ENCODE data around the gene ZNRF2. TPM values are rescaled to one million over a fixed set of nuclear protein-coding genes. Genes with fewer than 3 reads are reported as not detected.

Gene ZNRF2
- polyA plus RNA-seq, 1 donor (not counting 4 experiments of a cell fraction or from before 2014, with no cell fraction given): 7.0 TPM

GRCh38 chr7:30260246-30260768, 24.1 kb upstream of the ZNRF2 start:
- DNase-seq (ENCODE audit: low read depth, low spot score) (no peak), FAIRE-seq (no peak)
- Histone ChIP-seq H3K4me3 (ENCODE audit: control insufficient read depth in 2 of 3, extremely low read depth in 1 of 3, insufficient read depth in 2 of 3, low read depth in 1 of 3, low read length in 3 of 3) (no peak overlapping the region), H4K20me1 (ENCODE audit: control insufficient read depth, extremely low read depth, insufficient read depth, low read length) (no peaks in the 10 kb centered on the region), H3K27me3 (ENCODE audit: control insufficient read depth, extremely low read depth, insufficient read depth, low read length) (no peaks in the 10 kb centered on the region), H3K9me3 (ENCODE audit: control insufficient read depth, low read depth, low read length) (no peaks in the 10 kb centered on the region), H3K36me3 (ENCODE audit: control insufficient read depth in 2 of 2, extremely low read depth in 1 of 2, insufficient read depth in 2 of 2, low read length in 2 of 2) (no peaks in the 10 kb centered on the region), H3K27ac (ENCODE audit: control insufficient read depth, insufficient read depth, low read length) (no peak overlapping the region), H2AFZ (ENCODE audit: control insufficient read depth, low read length) (no peak overlapping the region), H3K9ac (ENCODE audit: control insufficient read depth, extremely low read depth, insufficient read depth, low read length) (no peak overlapping the region), H3K9me1 (ENCODE audit: control insufficient read depth, extremely low read depth, insufficient read depth, low read length) (no peaks in the 10 kb centered on the region), H3K4me2 (ENCODE audit: control insufficient read depth, extremely low read depth, insufficient read depth, low read depth, low read length) (no peak overlapping the region), H3K79me2 (ENCODE audit: control insufficient read depth, insufficient read depth, low read length) (no peaks in the 10 kb centered on the region), H3K4me1 (ENCODE audit: control insufficient read depth, extremely low read depth, insufficient read depth, low read length) (no peaks in the 10 kb centered on the region)
- dilution Hi-C loops (cut with MboI; ENCODE audit: extremely low pct_ligation_motif_present, low sequenced_read_pairs): no loop called here
- TF ChIP-seq EZH2 (IDR thresholded peaks at IDR 0.05; ENCODE audit: low read length): no peak
- TF ChIP-seq, protein P1, sequence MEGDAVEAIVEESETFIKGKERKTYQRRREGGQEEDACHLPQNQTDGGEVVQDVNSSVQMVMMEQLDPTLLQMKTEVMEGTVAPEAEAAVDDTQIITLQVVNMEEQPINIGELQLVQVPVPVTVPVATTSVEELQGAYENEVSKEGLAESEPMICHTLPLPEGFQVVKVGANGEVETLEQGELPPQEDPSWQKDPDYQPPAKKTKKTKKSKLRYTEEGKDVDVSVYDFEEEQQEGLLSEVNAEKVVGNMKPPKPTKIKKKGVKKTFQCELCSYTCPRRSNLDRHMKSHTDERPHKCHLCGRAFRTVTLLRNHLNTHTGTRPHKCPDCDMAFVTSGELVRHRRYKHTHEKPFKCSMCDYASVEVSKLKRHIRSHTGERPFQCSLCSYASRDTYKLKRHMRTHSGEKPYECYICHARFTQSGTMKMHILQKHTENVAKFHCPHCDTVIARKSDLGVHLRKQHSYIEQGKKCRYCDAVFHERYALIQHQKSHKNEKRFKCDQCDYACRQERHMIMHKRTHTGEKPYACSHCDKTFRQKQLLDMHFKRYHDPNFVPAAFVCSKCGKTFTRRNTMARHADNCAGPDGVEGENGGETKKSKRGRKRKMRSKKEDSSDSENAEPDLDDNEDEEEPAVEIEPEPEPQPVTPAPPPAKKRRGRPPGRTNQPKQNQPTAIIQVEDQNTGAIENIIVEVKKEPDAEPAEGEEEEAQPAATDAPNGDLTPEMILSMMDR (optimal IDR thresholded peaks at IDR 0.05 in 1 of 3, IDR thresholded peaks at IDR 0.05 in 1 of 3, conservative IDR thresholded peaks at IDR 0.05 in 1 of 3; ENCODE audit: extremely low read depth in 1 of 3, insufficient read depth in 2 of 3, low read length in 3 of 3): no peak

GRCh38 chr7:30263090-30263710, 21.2 kb upstream of the ZNRF2 start:
- Histone ChIP-seq H3K9ac (ENCODE audit: control insufficient read depth, extremely low read depth, insufficient read depth, low read length) (no peak overlapping the region), H4K20me1 (ENCODE audit: control insufficient read depth, extremely low read depth, insufficient read depth, low read length) (no peaks in the 10 kb centered on the region), H2AFZ (ENCODE audit: control insufficient read depth, low read length) (no peak overlapping the region), H3K79me2 (ENCODE audit: control insufficient read depth, insufficient read depth, low read length) (no peaks in the 10 kb centered on the region), H3K4me2 (ENCODE audit: control insufficient read depth, extremely low read depth, insufficient read depth, low read depth, low read length) (no peak overlapping the region), H3K9me3 (ENCODE audit: control insufficient read depth, low read depth, low read length) (no peaks in the 10 kb centered on the region), H3K4me3 (ENCODE audit: control insufficient read depth in 2 of 3, extremely low read depth in 1 of 3, insufficient read depth in 2 of 3, low read depth in 1 of 3, low read length in 3 of 3) (no peak overlapping the region), H3K4me1 (ENCODE audit: control insufficient read depth, extremely low read depth, insufficient read depth, low read length) (no peaks in the 10 kb centered on the region), H3K36me3 (ENCODE audit: control insufficient read depth in 2 of 2, extremely low read depth in 1 of 2, insufficient read depth in 2 of 2, low read length in 2 of 2) (no peaks in the 10 kb centered on the region), H3K27ac (ENCODE audit: control insufficient read depth, insufficient read depth, low read length) (no peak overlapping the region), H3K9me1 (ENCODE audit: control insufficient read depth, extremely low read depth, insufficient read depth, low read length) (no peaks in the 10 kb centered on the region), H3K27me3 (ENCODE audit: control insufficient read depth, extremely low read depth, insufficient read depth, low read length) (no peaks in the 10 kb centered on the region)
- DNase-seq (ENCODE audit: low read depth, low spot score) (no peak), FAIRE-seq (no peak)
- dilution Hi-C loops (cut with MboI; ENCODE audit: extremely low pct_ligation_motif_present, low sequenced_read_pairs): no loop called here
- TF ChIP-seq EZH2 (IDR thresholded peaks at IDR 0.05; ENCODE audit: low read length): no peak
- TF ChIP-seq, protein P1 (optimal IDR thresholded peaks at IDR 0.05 in 1 of 3, IDR thresholded peaks at IDR 0.05 in 1 of 3, conservative IDR thresholded peaks at IDR 0.05 in 1 of 3; ENCODE audit: extremely low read depth in 1 of 3, insufficient read depth in 2 of 3, low read length in 3 of 3): no peak
